Activated T-cell treated with anti-CD3 and anti-CD28 coated beads, Interleukin-2, amount 50 U/mL, for 72 hours (primary cell): ENCODE measurements around the gene RIC8A. TPM values are rescaled to one million over a fixed set of nuclear protein-coding genes. Genes with fewer than 3 reads are reported as not detected.
"Not testable (repeated sequence)": the region's sequence is repeated elsewhere in the genome, so short reads cannot be mapped to it uniquely, and the experiment has no call there.

Experiments
- ATAC-seq, 2 donors: fragments of 150-1000 bp; cut with Tn5 transposase; replicated peaks in 1 of 2; 2 replicates each; pipeline ENCODE4 v1.10.0; 2021; ENCODE audit warnings: moderate library complexity in 2 of 2, mild to moderate bottlenecking in 1 of 2
- DNase-seq, 2 donors: peaks; one replicate each; pipeline ENCODE4 v3.0.0; 2021 to 2022; ENCODE audit warnings: mixed read lengths in 1 of 2
- H3K27ac Mint-ChIP-seq: one replicate; pipeline ENCODE4 v1.8.0; 2022; ENCODE audit warnings: mild to moderate bottlenecking, moderate library complexity, mixed read lengths
- H3K27me3 Mint-ChIP-seq: one replicate; pipeline ENCODE4 v1.8.0; 2022; ENCODE audit warnings: low read depth, mixed read lengths
- H3K36me3 Mint-ChIP-seq, 2 donors: one replicate each; pipeline ENCODE4 v1.8.0; 2022; ENCODE audit warnings: mixed read lengths in 2 of 2, mild to moderate bottlenecking in 1 of 2; ENCODE audit not compliant: insufficient read depth in 2 of 2
- H3K4me1 Mint-ChIP-seq: one replicate; pipeline ENCODE4 v1.8.0; 2022; ENCODE audit warnings: low read depth, mixed read lengths
- H3K4me3 Mint-ChIP-seq, 2 donors: one replicate each; pipeline ENCODE4 v1.8.0; 2022; ENCODE audit warnings: mild to moderate bottlenecking in 2 of 2, mixed read lengths in 2 of 2, moderate library complexity in 2 of 2
- H3K9me3 Mint-ChIP-seq, 2 donors: one replicate each; pipeline ENCODE4 v1.8.0; 2022; ENCODE audit warnings: mixed read lengths in 2 of 2
- total RNA-seq, 2 donors: library from RNA; stranded (reverse); gene quantifications; one replicate each; pipeline ENCODE4 v1.2.3, GENCODE V29; 2022

RIC8A gene
- total RNA-seq, result 100 to 1,000 TPM; 118 to 134 TPM

DNA sequence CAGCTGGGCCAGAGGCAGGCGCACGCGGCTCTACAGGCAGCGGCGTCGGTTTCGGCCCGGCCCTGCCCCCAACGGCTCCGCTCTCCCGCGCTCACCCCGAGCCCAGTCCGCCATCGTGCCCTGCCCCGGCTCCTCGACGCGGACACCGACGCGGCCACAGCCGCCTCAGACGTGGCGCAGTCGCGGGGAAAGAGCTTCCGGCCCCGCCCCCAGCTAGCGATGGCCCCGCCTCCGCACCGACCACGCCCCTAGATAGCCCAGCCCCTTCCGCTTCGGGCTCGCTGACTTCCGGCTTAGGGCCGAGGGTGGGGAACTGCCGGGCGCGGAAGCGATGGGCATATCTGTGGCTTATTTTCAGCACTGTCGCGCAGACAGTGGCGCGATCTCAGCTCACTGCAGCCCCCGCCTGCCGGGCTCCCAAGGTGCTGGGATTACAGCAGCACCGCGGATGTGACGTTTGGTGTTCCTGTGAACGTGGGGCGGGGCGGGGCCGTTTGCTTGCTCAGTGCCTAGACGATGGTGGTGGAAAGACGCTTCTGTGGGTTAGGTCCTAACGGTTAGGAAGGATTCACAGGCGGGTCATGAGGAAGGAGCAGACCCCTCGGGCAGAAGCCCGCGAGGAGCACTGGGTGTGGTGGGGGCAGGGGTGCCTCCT lies at the start of gene RIC8A, which contains the start of gene BET1L:
Gene RIC8A, plus strand, starts transcription at position 501 of the 655 bp plus-strand sequence. CDS start 1,147 bp downstream, outside the sequence.
Gene BET1L, minus strand, starts transcription at position 192 of the 655 bp plus-strand sequence. Its CDS starts 78 bp downstream, at position 114.
- peak; percentile 84 for ATAC-seq
- Mint-ChIP-seq H3K27me3 (no peaks in the 10 kb centered on the region), H3K4me1 (peaks cover 48% of the 10 kb centered on the region), H3K27ac (peak within 1 kb of the TSS; percentile 99), H3K4me3 (peak within 1 kb of the TSS; percentile 96), H3K36me3 (peaks cover 10 to 13% of the 10 kb centered on the region in 2 donors), H3K9me3 (no peaks in the 10 kb centered on the region)
- peak; percentile 98 to 99 for DNase-seq

DNA sequence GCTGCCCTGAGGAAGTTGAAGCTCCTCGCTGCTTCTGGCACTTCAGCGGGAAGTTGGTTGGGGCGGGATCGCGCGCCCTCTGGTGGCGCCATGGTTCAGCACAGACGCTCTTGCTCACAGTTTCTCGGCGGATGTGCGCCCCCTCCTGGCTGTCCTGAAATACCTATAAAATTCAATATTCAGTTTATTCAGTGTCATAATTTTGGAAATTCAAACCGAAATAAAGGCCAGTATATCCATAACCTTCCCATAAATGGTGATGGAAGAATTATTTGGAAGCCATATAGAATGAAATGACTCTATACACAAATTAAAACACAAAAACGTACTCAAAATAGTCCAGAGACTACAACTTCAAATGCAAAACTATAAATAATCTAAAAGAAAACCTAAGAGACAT lies 27.3 kb upstream of the RIC8A start:
- H3K27me3 Mint-ChIP-seq, H3K4me1 Mint-ChIP-seq: not testable (repeated sequence)

DNA sequence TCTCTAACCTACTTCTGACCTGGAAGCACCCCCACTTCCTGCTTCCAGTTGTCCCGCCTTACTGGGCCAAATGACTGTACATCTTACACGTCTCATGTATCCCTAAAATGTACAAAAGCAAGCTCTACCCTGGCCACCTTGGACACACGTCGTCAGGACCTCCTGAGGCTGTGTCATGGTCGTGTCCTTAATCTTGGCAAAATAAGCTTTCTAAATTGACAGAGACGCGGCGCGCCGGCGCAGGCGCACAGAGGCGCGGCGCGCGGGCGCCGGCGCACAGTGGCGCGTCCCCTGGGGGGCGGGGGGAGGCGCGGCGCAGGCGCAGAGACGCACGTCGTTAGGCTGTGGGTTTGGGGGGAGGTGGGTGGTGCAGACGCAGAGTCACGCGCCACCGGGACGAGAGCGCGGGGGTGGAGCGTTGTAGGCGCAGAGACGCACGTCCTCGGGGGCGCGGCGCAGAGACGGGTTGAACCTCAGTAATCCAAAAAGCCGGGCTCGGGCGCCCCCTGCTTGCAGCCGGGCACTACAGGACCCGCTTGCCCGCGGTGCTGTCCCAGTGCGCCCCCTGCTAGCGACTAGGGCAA lies 18.2 kb upstream of the RIC8A start:
- not testable (repeated sequence) for H3K4me1 Mint-ChIP-seq, H3K27me3 Mint-ChIP-seq, H3K27ac Mint-ChIP-seq, H3K4me3 Mint-ChIP-seq, H3K36me3 Mint-ChIP-seq, H3K9me3 Mint-ChIP-seq
- DNase-seq, result peak in 1 of 2 donors; percentile 12
- peak; percentile 12 for ATAC-seq

More for the DNA sequence above, 27.3 kb upstream of the RIC8A start:
- H3K4me3 Mint-ChIP-seq, result peak overlapping the region in 1 of 2 donors; percentile 42
- ATAC-seq, H3K36me3 Mint-ChIP-seq, H3K27ac Mint-ChIP-seq, H3K9me3 Mint-ChIP-seq, DNase-seq: not testable (repeated sequence)

DNA sequence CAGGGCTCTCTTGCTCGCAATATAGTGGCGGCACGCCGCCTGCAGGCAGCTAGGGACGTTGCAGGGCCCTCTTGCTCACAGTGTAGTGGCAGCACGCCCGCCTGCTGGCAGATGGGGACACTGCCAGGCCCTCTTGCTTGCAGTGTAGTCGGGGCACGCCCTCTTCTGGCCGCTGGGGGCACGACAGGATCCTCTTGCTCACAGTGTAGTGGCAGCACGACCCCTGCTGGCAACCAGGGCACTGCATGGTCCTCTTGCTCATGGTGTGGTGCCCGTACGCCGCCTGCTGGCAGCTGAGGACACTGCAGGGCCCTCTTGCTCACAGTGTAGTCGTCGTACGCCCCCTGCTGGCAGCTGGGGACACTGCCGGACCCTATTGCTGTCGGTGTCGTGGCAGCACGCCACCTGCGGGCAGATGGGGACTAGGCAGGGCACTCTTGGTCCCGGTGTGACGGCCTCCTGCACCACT lies 17.6 kb upstream of the RIC8A start:
- H3K9me3 Mint-ChIP-seq, H3K27ac Mint-ChIP-seq, H3K4me3 Mint-ChIP-seq, H3K36me3 Mint-ChIP-seq, H3K4me1 Mint-ChIP-seq, H3K27me3 Mint-ChIP-seq: not testable (repeated sequence)
- DNase-seq, result peak; percentile 43 to 83
- peak; percentile 79 to 81 for ATAC-seq

DNA sequence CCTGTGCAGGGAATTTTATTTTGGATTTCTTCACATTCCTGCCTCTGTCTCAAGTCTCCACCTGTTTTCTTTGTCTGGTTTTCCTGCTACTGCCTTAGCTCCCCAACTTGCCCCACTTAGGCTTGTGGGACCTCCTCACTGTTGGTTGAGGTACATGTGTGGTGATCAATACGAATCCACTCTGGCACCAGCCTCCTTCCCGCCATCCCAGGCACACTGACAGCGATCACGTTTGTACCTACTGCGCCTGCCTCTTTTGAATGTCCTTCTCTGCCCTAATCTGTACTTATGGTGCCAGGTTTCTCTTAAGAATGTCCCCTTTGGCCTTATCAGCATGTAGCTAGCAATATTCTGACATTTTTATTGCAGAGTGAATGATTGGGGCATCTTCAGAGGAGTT lies 17.0 kb upstream of the RIC8A start:
- not testable (repeated sequence) for ATAC-seq, H3K9me3 Mint-ChIP-seq, DNase-seq, H3K36me3 Mint-ChIP-seq, H3K27me3 Mint-ChIP-seq, H3K4me1 Mint-ChIP-seq, H3K27ac Mint-ChIP-seq, H3K4me3 Mint-ChIP-seq

DNA sequence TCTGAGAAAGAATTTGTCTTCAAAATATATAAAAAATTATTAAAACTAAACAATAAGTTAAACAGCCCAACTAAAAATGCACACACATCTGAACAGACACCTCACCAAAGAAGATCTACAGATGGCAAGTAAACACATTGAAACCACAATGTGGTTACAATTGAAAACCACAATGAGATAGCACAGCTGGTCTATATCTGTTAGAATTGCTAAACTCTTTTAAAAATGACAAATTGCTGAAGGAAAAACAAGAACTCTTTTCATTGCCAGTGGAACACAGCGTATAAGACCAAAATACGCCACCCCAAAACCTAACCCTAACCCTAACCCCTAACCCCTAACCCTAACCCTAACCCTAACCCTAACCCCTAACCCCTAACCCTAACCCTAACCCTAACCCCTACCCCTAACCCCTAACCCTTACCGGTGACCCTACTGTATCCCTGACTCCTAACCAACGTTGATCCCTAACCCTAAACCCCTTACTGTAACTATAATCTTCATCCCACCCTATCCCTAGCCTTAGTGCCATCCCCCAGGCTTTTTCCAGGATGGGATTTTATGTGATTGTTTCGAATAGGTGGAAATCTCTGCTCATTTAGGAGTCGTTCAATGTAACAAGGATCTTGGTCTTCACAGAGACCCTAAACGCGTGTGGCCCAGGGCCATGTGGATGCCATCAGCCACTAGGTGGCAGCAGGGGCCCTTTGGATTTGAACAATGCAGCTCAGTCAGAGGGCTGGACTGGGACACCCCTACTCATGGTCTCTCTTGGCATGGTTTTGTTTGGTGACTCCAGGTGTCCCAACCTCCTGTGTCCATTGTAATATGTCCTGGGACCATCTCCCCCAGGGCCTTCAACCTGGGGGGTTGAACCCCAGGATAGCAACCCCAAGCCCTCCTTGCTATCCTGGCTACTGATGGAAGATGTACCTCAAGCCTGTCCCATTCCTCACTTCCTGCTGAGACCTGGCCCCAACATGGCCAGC lies 15.7 kb upstream of the RIC8A start:
- H3K4me1 Mint-ChIP-seq, H3K27ac Mint-ChIP-seq, H3K36me3 Mint-ChIP-seq, H3K9me3 Mint-ChIP-seq, H3K27me3 Mint-ChIP-seq: not testable (repeated sequence)
- DNase-seq (peak in 1 of 2 donors; percentile 2), ATAC-seq (peak; percentile 52)
- peak overlapping the region in 1 of 2 donors; percentile 40 for H3K4me3 Mint-ChIP-seq

DNA sequence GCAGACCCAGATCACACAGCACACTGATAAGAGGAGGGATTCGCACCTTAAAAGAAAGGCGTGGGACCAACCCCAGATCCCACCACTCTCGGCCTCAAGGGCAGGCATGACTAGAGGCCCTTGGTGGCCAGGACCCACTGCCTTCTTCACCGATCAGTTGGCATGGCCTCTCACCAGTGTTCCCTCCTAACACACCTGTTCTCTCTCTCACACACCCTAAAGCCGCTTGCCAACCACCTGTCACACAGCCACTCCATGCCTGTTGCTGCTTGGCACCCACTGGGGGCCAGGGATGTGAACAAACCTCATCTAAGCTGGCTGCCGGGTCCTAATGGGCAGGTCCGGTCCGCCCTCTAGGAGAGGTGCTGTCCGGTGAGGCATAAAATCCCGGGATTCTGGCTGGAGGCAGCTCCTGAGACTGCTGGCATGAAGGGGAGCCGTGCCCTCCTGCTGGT lies 14.8 kb upstream of the RIC8A start, which contains the start of gene SCGB1C1:
Gene SCGB1C1, plus strand, starts transcription at position 405 of the 455 bp plus-strand sequence. Its CDS starts 22 bp downstream, at position 427.
- H3K36me3 Mint-ChIP-seq, result not testable (repeated sequence)

DNA sequence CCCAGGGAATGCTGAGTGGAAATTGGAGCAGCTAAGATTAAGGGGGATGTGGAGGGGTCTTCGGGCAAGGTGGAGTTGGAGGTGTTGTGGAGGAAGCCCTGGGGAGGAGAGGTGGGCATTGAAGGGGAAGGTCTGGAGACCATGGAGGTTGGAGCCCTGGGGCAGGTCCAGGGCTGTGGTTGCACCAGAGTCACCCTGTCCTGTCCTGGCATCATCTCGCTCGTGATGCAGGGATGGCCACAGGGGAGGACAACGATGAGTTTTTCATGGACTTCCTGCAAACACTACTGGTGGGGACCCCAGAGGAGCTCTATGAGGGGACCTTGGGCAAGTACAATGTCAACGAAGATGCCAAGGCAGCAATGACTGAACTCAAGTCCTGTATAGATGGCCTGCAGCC lies 14.0 kb upstream of the RIC8A start:
- not testable (repeated sequence) for H3K4me1 Mint-ChIP-seq, H3K9me3 Mint-ChIP-seq, ATAC-seq, H3K27me3 Mint-ChIP-seq, H3K27ac Mint-ChIP-seq, DNase-seq, H3K4me3 Mint-ChIP-seq, H3K36me3 Mint-ChIP-seq

More for the DNA sequence above, 14.8 kb upstream of the RIC8A start, which contains the start of gene SCGB1C1:
- not testable (repeated sequence) for DNase-seq, H3K27ac Mint-ChIP-seq, H3K4me3 Mint-ChIP-seq, H3K9me3 Mint-ChIP-seq, H3K27me3 Mint-ChIP-seq, H3K4me1 Mint-ChIP-seq, ATAC-seq

DNA sequence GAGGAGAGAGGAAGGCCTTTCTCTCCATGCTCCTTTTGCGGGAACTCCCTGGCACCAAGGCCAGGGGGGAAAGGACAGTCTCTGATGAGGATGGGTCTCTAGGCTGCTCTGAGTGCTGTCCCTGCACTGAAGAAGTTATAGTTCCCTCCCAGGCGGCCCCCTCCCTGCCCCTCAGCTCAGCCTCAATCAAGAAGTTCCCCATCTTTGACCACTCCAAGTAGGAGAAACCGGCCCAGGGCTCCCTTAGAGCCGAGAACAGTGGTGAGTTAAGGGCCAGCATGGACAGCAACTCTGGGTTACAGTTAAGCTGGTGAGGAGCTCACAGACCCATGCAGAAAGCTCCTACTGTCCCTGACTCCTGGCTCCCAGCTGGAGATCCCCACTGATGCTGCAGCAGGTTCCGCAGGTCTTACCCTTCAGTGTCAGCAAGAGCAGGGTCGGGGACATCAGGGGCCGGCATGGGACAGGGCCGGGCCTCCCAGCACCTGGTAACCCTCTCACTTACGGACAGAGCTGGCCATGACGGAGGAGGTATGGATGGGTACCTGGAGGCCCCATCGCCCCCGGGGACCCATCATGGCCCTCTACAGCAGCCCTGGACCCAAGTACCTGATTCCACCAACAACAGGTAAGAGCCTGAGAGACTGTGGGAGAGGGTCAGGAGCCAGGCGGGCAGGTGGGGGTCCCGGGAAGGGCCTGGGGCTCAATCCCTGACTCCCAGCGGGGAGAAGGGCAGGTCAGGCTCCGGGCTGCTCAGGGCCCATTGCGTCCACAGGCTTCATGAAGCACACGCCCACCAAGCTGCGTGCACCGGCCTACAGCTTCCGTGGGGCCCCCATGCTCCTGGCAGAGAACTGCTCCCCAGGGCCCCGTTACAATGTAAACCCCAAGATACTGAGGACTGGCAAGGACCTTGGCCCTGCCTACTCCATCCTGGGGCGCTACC lies 10.4 kb upstream of the RIC8A start:
- Mint-ChIP-seq H3K4me3 (no peak overlapping the region), H3K36me3 (no peaks in the 10 kb centered on the region), H3K27ac (no peak overlapping the region), H3K27me3 (no peaks in the 10 kb centered on the region), H3K4me1 (peaks cover 14% of the 10 kb centered on the region), H3K9me3 (no peaks in the 10 kb centered on the region)
- DNase-seq (no peak), ATAC-seq (no peak)

DNA sequence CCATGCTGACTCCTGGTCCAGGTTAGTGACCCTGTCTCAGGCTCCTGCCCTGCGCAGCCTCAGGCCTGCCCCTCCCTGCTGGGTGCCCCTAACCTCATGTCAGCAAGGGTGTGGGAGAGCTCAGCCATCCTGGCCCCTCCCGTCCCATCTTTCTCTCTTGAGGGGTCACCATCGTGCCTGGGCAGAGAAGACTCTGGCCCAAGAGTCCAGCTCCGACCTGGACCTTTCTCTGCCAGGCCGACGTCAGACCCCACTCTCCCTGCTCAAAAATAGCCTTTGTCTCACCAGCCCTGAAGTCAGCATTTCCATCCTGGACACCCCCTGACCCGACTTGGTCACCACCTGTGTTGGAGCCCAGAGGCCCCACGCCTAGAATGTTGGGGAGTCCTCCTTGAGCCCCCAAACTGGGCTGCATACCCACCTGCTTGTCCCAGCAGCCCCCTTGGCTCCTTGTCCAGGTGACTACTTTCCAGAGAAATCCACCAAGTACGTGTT lies 9.7 kb upstream of the RIC8A start:
- H3K4me1 Mint-ChIP-seq, result peaks cover 18% of the 10 kb centered on the region
- no peak for DNase-seq
- no peaks in the 10 kb centered on the region for H3K27me3 Mint-ChIP-seq
- H3K27ac Mint-ChIP-seq, result peak overlapping the region; percentile 12
- H3K36me3 Mint-ChIP-seq, result no peaks in the 10 kb centered on the region
- H3K4me3 Mint-ChIP-seq, result no peak overlapping the region
- ATAC-seq, result no peak
- H3K9me3 Mint-ChIP-seq, result no peaks in the 10 kb centered on the region

DNA sequence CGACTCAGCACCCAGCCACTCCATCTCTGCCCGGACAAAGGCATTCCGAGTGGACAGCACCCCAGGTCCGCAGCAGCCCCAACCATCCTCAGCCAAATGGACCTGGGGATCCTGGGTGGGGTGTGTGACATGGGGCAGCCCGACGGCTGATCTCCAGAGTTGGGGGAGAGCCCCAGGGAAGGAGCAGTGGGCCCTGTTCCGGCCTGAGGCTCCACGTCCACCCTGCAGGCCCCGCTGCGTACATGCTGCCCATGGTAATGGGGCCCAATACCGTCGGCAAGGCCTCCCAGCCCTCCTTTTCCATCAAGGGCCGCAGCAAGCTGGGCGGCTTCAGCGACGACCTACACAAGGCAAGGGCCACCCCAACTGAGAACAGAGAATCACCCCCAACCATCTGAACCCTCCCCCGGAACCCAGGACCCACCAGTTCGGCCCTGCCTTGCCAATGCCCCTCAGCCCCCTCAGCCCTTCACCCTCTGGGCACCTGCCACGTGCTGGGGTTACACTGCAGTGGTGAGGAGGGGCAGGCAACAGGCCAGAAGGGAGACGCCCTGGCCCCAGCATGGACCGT lies 9.2 kb upstream of the RIC8A start:
- Mint-ChIP-seq H3K27me3 (no peaks in the 10 kb centered on the region), H3K9me3 (no peaks in the 10 kb centered on the region), H3K27ac (peak overlapping the region; percentile 12), H3K36me3 (no peaks in the 10 kb centered on the region), H3K4me1 (peaks cover 23% of the 10 kb centered on the region), H3K4me3 (no peak overlapping the region)
- ATAC-seq, result no peak
- DNase-seq, result no peak
